Glomerular visceral epithelial cell (primary cell): ENCODE results near the gene DGKQ.
"Not testable (repeated sequence)": the region's sequence is repeated elsewhere in the genome, so short reads cannot be mapped to it uniquely, and the experiment has no call there.

ENCODE experiments used
- DNase-seq: peaks from one replicate; pipeline ENCODE4 v3.0.0-alpha.2; 2016; ENCODE audit errors: extremely low spot score

DGKQ gene

GRCh38 chr4:950136-951020 is 23.0 kb downstream of the DGKQ start:
- DNase-seq = no peak

- DNase-seq = no peak
These were observed 23.7 kb downstream of the DGKQ start for GRCh38 chr4:949656-950055.

GRCh38 chr4:948936-949300 is 24.5 kb downstream of the DGKQ start:
- DNase-seq = no peak

- DNase-seq = no peak
These were observed 25.1 kb downstream of the DGKQ start for GRCh38 chr4:948101-948935.

- no peak for DNase-seq
These were observed 25.8 kb downstream of the DGKQ start for GRCh38 chr4:947491-947971.

GRCh38 chr4:946517-947471 is 26.6 kb downstream of the DGKQ start:
- no peak for DNase-seq

GRCh38 chr4:946103-946450 is 27.3 kb downstream of the DGKQ start:
- no peak for DNase-seq

- no peak for DNase-seq
These were observed 27.9 kb downstream of the DGKQ start for GRCh38 chr4:945274-946102.

GRCh38 chr4:939508-939907 is 33.9 kb downstream of the DGKQ start:
- DNase-seq = not testable (repeated sequence)

GRCh38 chr4:932713-933070 is 40.7 kb downstream of the DGKQ start:
- DNase-seq = no peak

- DNase-seq = peak; percentile 96
These were observed 41.2 kb downstream of the DGKQ start, which contains the start of the genes GAK and TMEM175 for GRCh38 chr4:931960-932712. TSS of gene GAK (minus strand) at chr4:932316. CDS start at chr4:932187, 129 bp downstream. TSS of gene TMEM175 (plus strand) at chr4:932460. CDS start at chr4:947740, 15,280 bp downstream.

GRCh38 chr4:931194-931959 is 42.0 kb downstream of the DGKQ start:
- DNase-seq = peak; percentile 40

GRCh38 chr4:930827-931193 is 42.6 kb downstream of the DGKQ start:
- DNase-seq = no peak

- no peak for DNase-seq
These were observed 43.3 kb downstream of the DGKQ start for GRCh38 chr4:930028-930551.

- no peak for DNase-seq
These were observed 44.1 kb downstream of the DGKQ start for GRCh38 chr4:929096-929765.

- not testable (repeated sequence) for DNase-seq
These were observed 45.8 kb downstream of the DGKQ start for GRCh38 chr4:927566-927965.

- no peak for DNase-seq
These were observed 46.8 kb downstream of the DGKQ start for GRCh38 chr4:926538-926937.

- no peak for DNase-seq
These were observed 47.4 kb downstream of the DGKQ start for GRCh38 chr4:925771-926500.
